RKO (cell line): ENCODE data around the gene PPP1R13B.
A peak's percentile ranks its signal among the peaks of the same experiment; 100 is the strongest.

Experiments
- DNase-seq: peaks from one replicate; pipeline ENCODE4 v3.0.0-alpha.2; 2016; ENCODE audit warnings: low spot score

PPP1R13B gene

GRCh38 chr14:103775506-103775905 is 71.9 kb downstream of the PPP1R13B start:
- DNase-seq, result no peak

- DNase-seq, result no peak
Observed at GRCh38 chr14:103773521-103773920, 73.9 kb downstream of the PPP1R13B start.

- DNase-seq, result no peak
Observed at GRCh38 chr14:103772078-103772712, 75.2 kb downstream of the PPP1R13B start.

- no peak for DNase-seq
Observed at GRCh38 chr14:103770902-103771301, 76.5 kb downstream of the PPP1R13B start.

GRCh38 chr14:103770500-103770899 is 76.9 kb downstream of the PPP1R13B start:
- DNase-seq, result no peak

GRCh38 chr14:103767336-103767894 is 80.0 kb downstream of the PPP1R13B start:
- DNase-seq, result no peak

- DNase-seq, result no peak
Observed at GRCh38 chr14:103765526-103765925, 81.8 kb downstream of the PPP1R13B start.

- DNase-seq, result no peak
Observed at GRCh38 chr14:103763730-103764488, 83.5 kb downstream of the PPP1R13B start.

- DNase-seq, result no peak
Observed at GRCh38 chr14:103762541-103762940, 84.8 kb downstream of the PPP1R13B start.

GRCh38 chr14:103762036-103762435 is 85.3 kb downstream of the PPP1R13B start:
- no peak for DNase-seq

- no peak for DNase-seq
Observed at GRCh38 chr14:103758059-103758776, 89.2 kb downstream of the PPP1R13B start.

GRCh38 chr14:103755060-103755459 is 92.3 kb downstream of the PPP1R13B start:
- DNase-seq, result no peak

GRCh38 chr14:103753774-103754173 is 93.6 kb downstream of the PPP1R13B start:
- DNase-seq, result no peak

- DNase-seq, result no peak
Observed at GRCh38 chr14:103749860-103750259, 97.5 kb downstream of the PPP1R13B start.

GRCh38 chr14:103749452-103749851 is 97.9 kb downstream of the PPP1R13B start:
- no peak for DNase-seq

GRCh38 chr14:103748534-103748857 is 98.9 kb downstream of the PPP1R13B start:
- DNase-seq, result no peak

- DNase-seq, result peak; percentile 20
Observed at GRCh38 chr14:103746701-103747100, 100.7 kb downstream of the PPP1R13B start.

- no peak for DNase-seq
Observed at GRCh38 chr14:103745424-103745823, 102.0 kb downstream of the PPP1R13B start.

GRCh38 chr14:103744621-103745395 is 102.6 kb downstream of the PPP1R13B start:
- no peak for DNase-seq

- DNase-seq, result no peak
Observed at GRCh38 chr14:103743691-103744090, 103.7 kb downstream of the PPP1R13B start.

GRCh38 chr14:103742499-103743255 is 104.7 kb downstream of the PPP1R13B start:
- DNase-seq, result no peak
